T-helper 1 cell treated with Interleukin-12 subunit alpha and Interleukin-12 subunit beta and Interleukin-4 antibody, amounts not matched to agents 30 μg/mL and 1 μg/mL, for 36 hours (primary cell): Measurements from ENCODE around the gene FAM53C.

ENCODE experiments used
- H3K27ac Mint-ChIP-seq: one replicate; pipeline ENCODE4 v1.8.0; 2021; ENCODE audit warnings: mild to moderate bottlenecking, mixed read lengths
- H3K27me3 Mint-ChIP-seq: one replicate; pipeline ENCODE4 v1.8.0; 2021; ENCODE audit warnings: low read depth, mixed read lengths
- H3K36me3 Mint-ChIP-seq: one replicate; pipeline ENCODE4 v1.8.0; 2021; ENCODE audit warnings: low read depth, mixed read lengths
- H3K4me1 Mint-ChIP-seq: one replicate; pipeline ENCODE4 v1.8.0; 2021; ENCODE audit warnings: low read depth, mixed read lengths
- H3K4me3 Mint-ChIP-seq: one replicate; pipeline ENCODE4 v1.8.0; 2021; ENCODE audit warnings: mild to moderate bottlenecking, moderate library complexity, mixed read lengths
- H3K9me3 Mint-ChIP-seq: one replicate; pipeline ENCODE4 v1.8.0; 2021; ENCODE audit warnings: mixed read lengths

FAM53C gene

GRCh38 chr5:138339464-138339863 lies 1.4 kb downstream of the FAM53C start:
- peaks cover 19% of the 10 kb centered on the region for H3K36me3 Mint-ChIP-seq
- peaks cover 41% of the 10 kb centered on the region for H3K4me1 Mint-ChIP-seq
- H3K9me3 Mint-ChIP-seq = no peaks in the 10 kb centered on the region
- peak overlapping the region; percentile 68 for H3K27ac Mint-ChIP-seq
- peak overlapping the region; percentile 96 for H3K4me3 Mint-ChIP-seq
- no peaks in the 10 kb centered on the region for H3K27me3 Mint-ChIP-seq

DNA sequence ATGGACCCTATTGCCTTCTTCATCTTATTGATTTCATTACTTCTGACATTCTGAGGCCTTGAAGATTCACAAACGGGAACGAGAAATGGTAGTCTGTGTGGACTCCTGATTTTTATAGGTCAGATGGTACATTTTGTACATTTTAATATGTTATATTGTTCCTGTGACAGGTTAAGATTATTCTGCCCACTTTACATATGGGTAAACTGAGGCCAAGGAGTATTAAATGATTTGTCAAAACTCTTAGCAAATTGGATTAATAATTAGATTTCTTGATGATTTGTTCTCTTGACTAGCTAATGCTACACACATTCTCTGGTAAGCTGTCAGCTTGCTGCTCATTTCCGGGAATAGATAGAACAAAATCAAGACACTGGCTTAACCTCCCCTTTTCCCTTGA lies 1.9 kb downstream of the FAM53C start:
- no peaks in the 10 kb centered on the region for H3K27me3 Mint-ChIP-seq
- peak overlapping the region; percentile 96 for H3K4me3 Mint-ChIP-seq
- H3K4me1 Mint-ChIP-seq = peaks cover 41% of the 10 kb centered on the region
- H3K36me3 Mint-ChIP-seq = peaks cover 23% of the 10 kb centered on the region
- H3K9me3 Mint-ChIP-seq = no peaks in the 10 kb centered on the region
- no peak overlapping the region for H3K27ac Mint-ChIP-seq

DNA sequence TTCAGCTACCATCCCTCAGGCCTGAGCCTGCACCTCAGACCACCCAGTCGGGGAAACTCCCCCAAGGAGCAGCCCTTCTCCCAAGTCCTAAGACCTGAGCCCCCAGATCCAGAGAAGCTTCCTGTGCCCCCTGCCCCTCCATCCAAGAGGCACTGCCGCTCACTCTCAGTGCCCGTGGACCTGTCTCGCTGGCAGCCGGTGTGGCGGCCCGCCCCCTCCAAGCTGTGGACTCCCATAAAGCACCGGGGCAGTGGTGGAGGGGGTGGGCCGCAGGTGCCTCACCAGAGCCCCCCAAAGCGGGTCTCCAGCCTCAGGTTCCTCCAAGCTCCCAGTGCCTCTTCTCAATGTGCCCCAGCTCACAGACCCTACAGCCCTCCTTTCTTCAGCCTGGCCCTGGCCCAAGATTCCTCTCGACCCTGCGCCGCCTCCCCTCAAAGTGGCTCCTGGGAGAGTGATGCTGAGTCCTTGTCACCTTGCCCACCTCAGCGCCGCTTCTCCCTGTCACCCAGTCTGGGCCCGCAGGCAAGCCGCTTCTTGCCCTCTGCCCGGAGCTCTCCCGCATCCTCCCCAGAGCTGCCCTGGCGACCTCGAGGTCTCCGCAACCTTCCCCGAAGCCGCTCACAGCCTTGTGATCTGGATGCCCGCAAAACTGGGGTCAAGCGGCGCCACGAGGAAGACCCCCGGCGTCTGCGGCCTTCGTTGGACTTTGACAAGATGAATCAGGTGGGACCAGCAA lies 7.0 kb downstream of the FAM53C start:
- Mint-ChIP-seq H3K27ac (no peak overlapping the region), H3K9me3 (no peaks in the 10 kb centered on the region), H3K4me3 (no peak overlapping the region), H3K4me1 (peaks cover 21% of the 10 kb centered on the region), H3K36me3 (peaks cover 38% of the 10 kb centered on the region), H3K27me3 (no peaks in the 10 kb centered on the region)

DNA sequence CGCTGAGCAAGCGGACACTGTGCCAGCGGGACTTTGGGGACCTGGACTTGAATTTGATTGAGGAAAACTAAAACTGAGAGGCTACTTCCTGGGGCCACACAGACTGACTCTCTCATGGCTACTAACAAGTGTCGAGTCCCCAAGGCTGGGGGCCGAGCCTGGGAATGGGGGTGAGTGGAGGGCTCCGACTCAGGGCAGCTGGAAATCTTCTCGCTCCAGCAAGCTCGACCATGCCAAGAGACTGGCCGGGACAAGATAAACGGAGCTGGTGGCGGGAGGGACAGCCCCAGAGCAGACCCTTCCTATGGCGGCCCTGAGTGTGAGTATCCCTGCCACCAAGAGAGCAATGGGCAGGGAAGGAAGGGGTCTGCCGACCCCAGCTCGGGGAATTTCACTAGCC lies 8.8 kb downstream of the FAM53C start:
- H3K9me3 Mint-ChIP-seq = peaks cover 8% of the 10 kb centered on the region
- H3K4me3 Mint-ChIP-seq = no peak overlapping the region
- no peaks in the 10 kb centered on the region for H3K27me3 Mint-ChIP-seq
- H3K27ac Mint-ChIP-seq = no peak overlapping the region
- peaks cover 13% of the 10 kb centered on the region for H3K4me1 Mint-ChIP-seq
- H3K36me3 Mint-ChIP-seq = peaks cover 34% of the 10 kb centered on the region

DNA sequence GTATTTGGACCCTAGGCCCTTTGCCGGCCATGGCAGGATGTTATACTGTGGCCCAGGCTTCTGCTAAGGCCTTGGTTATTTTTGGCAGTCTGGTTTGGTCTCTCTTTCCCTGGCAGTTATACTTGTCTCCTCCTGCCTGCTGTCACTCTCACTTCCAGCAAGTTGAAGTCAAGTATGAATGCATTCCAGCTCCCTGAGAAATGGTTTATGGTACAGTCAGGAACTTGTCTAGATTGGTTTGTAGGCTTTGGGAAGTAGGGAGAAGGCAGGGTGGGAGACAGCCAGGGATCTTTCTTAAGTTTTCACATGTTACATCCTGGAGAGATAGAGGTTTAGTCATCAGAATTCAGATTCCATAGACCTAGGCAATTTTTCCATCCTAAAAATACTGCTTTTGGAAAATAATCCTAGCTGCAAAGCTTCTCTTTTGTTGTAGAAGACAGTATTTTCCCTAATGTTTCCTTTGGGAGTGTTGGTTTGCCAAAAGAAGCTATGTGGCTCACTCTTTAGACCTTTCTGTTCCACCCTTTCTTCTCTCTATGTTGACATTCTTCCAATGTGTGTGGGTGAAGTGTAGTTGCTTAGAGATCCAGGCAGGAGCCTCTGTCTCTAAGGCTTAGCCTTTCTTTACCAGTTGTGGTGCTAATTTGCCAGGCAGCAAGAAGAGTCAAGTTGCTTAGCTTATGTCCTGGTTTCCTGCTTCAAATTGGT lies 11.9 kb downstream of the FAM53C start:
- no peak overlapping the region for H3K4me3 Mint-ChIP-seq
- peaks cover 13% of the 10 kb centered on the region for H3K9me3 Mint-ChIP-seq
- H3K27me3 Mint-ChIP-seq = no peaks in the 10 kb centered on the region
- H3K36me3 Mint-ChIP-seq = peaks cover 33% of the 10 kb centered on the region
- H3K27ac Mint-ChIP-seq = no peak overlapping the region
- peaks cover 28% of the 10 kb centered on the region for H3K4me1 Mint-ChIP-seq

GRCh38 chr5:138350563-138350890 lies 12.5 kb downstream of the FAM53C start:
- Mint-ChIP-seq H3K27ac (peak overlapping the region; percentile 37), H3K9me3 (peaks cover 13% of the 10 kb centered on the region), H3K36me3 (peaks cover 31% of the 10 kb centered on the region), H3K4me1 (peaks cover 31% of the 10 kb centered on the region), H3K27me3 (no peaks in the 10 kb centered on the region), H3K4me3 (no peak overlapping the region)

GRCh38 chr5:138351056-138351455 lies 13.0 kb downstream of the FAM53C start:
- H3K36me3 Mint-ChIP-seq = peaks cover 29% of the 10 kb centered on the region
- H3K27me3 Mint-ChIP-seq = no peaks in the 10 kb centered on the region
- H3K9me3 Mint-ChIP-seq = peaks cover 13% of the 10 kb centered on the region
- H3K27ac Mint-ChIP-seq = no peak overlapping the region
- H3K4me1 Mint-ChIP-seq = peaks cover 34% of the 10 kb centered on the region
- no peak overlapping the region for H3K4me3 Mint-ChIP-seq

- Mint-ChIP-seq H3K27me3 (no peaks in the 10 kb centered on the region), H3K4me3 (peak overlapping the region; percentile 70), H3K36me3 (peaks cover 29% of the 10 kb centered on the region), H3K27ac (no peak overlapping the region), H3K9me3 (peaks cover 13% of the 10 kb centered on the region), H3K4me1 (peaks cover 36% of the 10 kb centered on the region)
These were observed 13.5 kb downstream of the FAM53C start for GRCh38 chr5:138351517-138351916.

GRCh38 chr5:138352071-138352721 lies 14.1 kb downstream of the FAM53C start, which contains the start of gene KDM3B:
TSS of gene KDM3B (plus strand) at chr5:138352685. CDS start at chr5:138352796, 111 bp downstream.
- Mint-ChIP-seq H3K4me3 (peak within 1 kb of the TSS; percentile 96), H3K9me3 (peaks cover 13% of the 10 kb centered on the region), H3K27ac (peak within 1 kb of the TSS; percentile 93), H3K36me3 (peaks cover 22% of the 10 kb centered on the region), H3K27me3 (no peaks in the 10 kb centered on the region), H3K4me1 (peaks cover 36% of the 10 kb centered on the region)

- H3K27ac Mint-ChIP-seq = peak overlapping the region; percentile 93
- H3K36me3 Mint-ChIP-seq = peaks cover 19% of the 10 kb centered on the region
- peak overlapping the region; percentile 96 for H3K4me3 Mint-ChIP-seq
- H3K4me1 Mint-ChIP-seq = peaks cover 33% of the 10 kb centered on the region
- peaks cover 13% of the 10 kb centered on the region for H3K9me3 Mint-ChIP-seq
- no peaks in the 10 kb centered on the region for H3K27me3 Mint-ChIP-seq
These were observed 14.9 kb downstream of the FAM53C start for GRCh38 chr5:138352722-138353559.

- H3K27ac Mint-ChIP-seq = peak overlapping the region; percentile 93
- peaks cover 13% of the 10 kb centered on the region for H3K9me3 Mint-ChIP-seq
- H3K36me3 Mint-ChIP-seq = peaks cover 18% of the 10 kb centered on the region
- no peaks in the 10 kb centered on the region for H3K27me3 Mint-ChIP-seq
- H3K4me1 Mint-ChIP-seq = peaks cover 33% of the 10 kb centered on the region
- peak overlapping the region; percentile 96 for H3K4me3 Mint-ChIP-seq
These were observed 15.6 kb downstream of the FAM53C start for GRCh38 chr5:138353560-138354080.

GRCh38 chr5:138354387-138354786 lies 16.3 kb downstream of the FAM53C start:
- H3K9me3 Mint-ChIP-seq = peaks cover 13% of the 10 kb centered on the region
- H3K36me3 Mint-ChIP-seq = peaks cover 18% of the 10 kb centered on the region
- H3K27me3 Mint-ChIP-seq = no peaks in the 10 kb centered on the region
- peaks cover 33% of the 10 kb centered on the region for H3K4me1 Mint-ChIP-seq
- peak overlapping the region; percentile 96 for H3K4me3 Mint-ChIP-seq
- H3K27ac Mint-ChIP-seq = peak overlapping the region; percentile 93

- peaks cover 36% of the 10 kb centered on the region for H3K4me1 Mint-ChIP-seq
- H3K4me3 Mint-ChIP-seq = peak overlapping the region; percentile 96
- peaks cover 13% of the 10 kb centered on the region for H3K9me3 Mint-ChIP-seq
- peak overlapping the region; percentile 93 for H3K27ac Mint-ChIP-seq
- peaks cover 18% of the 10 kb centered on the region for H3K36me3 Mint-ChIP-seq
- no peaks in the 10 kb centered on the region for H3K27me3 Mint-ChIP-seq
These were observed 16.9 kb downstream of the FAM53C start for GRCh38 chr5:138354926-138355378.

- no peak overlapping the region for H3K27ac Mint-ChIP-seq
- H3K9me3 Mint-ChIP-seq = no peaks in the 10 kb centered on the region
- H3K27me3 Mint-ChIP-seq = no peaks in the 10 kb centered on the region
- no peak overlapping the region for H3K4me3 Mint-ChIP-seq
- H3K36me3 Mint-ChIP-seq = peaks cover 4% of the 10 kb centered on the region
- peaks cover 20% of the 10 kb centered on the region for H3K4me1 Mint-ChIP-seq
These were observed 21.6 kb downstream of the FAM53C start for GRCh38 chr5:138359621-138360020.
